Measurements from ENCODE around the gene SRL.
A peak's percentile ranks its signal among the peaks of the same experiment; 100 is the strongest.

The SRL gene

GRCh38 chr16:4198816-4199215 lies 43.1 kb downstream of the SRL start:
- no peak for DNase-seq

GRCh38 chr16:4194661-4195060 lies 47.2 kb downstream of the SRL start:
- DNase-seq = no peak

GRCh38 chr16:4193920-4194319 lies 48.0 kb downstream of the SRL start:
- no peak for DNase-seq

- no peak for DNase-seq
Observed at GRCh38 chr16:4192206-4192605, 49.7 kb downstream of the SRL start.

- DNase-seq = no peak
Observed at GRCh38 chr16:4190712-4191333, 51.1 kb downstream of the SRL start.

GRCh38 chr16:4190086-4190485 lies 51.8 kb downstream of the SRL start:
- no peak for DNase-seq

- no peak for DNase-seq
Observed at GRCh38 chr16:4184038-4184702, 57.7 kb downstream of the SRL start.

GRCh38 chr16:4183237-4184037 lies 58.4 kb downstream of the SRL start:
- DNase-seq = peak; percentile 57

- no peak for DNase-seq
Observed at GRCh38 chr16:4182581-4183236, 59.2 kb downstream of the SRL start.

GRCh38 chr16:4180511-4180910 lies 61.4 kb downstream of the SRL start:
- no peak for DNase-seq

GRCh38 chr16:4179763-4180260 lies 62.1 kb downstream of the SRL start:
- DNase-seq = no peak

GRCh38 chr16:4179020-4179419 lies 62.9 kb downstream of the SRL start:
- no peak for DNase-seq

- no peak for DNase-seq
Observed at GRCh38 chr16:4178468-4179010, 63.3 kb downstream of the SRL start.

GRCh38 chr16:4176906-4177417 lies 64.9 kb downstream of the SRL start:
- DNase-seq = no peak

GRCh38 chr16:4175849-4176248 lies 66.0 kb downstream of the SRL start:
- no peak for DNase-seq

- no peak for DNase-seq
Observed at GRCh38 chr16:4172070-4172469, 69.8 kb downstream of the SRL start.

GRCh38 chr16:4169415-4169814 lies 72.5 kb downstream of the SRL start:
- DNase-seq = no peak

- DNase-seq = no peak
Observed at GRCh38 chr16:4166821-4167220, 75.1 kb downstream of the SRL start.

GRCh38 chr16:4160658-4161430 lies 81.0 kb downstream of the SRL start:
- no peak for DNase-seq

- no peak for DNase-seq
Observed at GRCh38 chr16:4159726-4160125, 82.2 kb downstream of the SRL start.

GRCh38 chr16:4158143-4159093 lies 83.5 kb downstream of the SRL start:
- DNase-seq = no peak

Measured in NCI-H1694 (cell line).